Activated CD4-positive, alpha-beta T cell treated with anti-CD3 and anti-CD28 coated beads for 24 hours (primary cell): ENCODE measurements around the gene SYNRG.

Source experiments
- DNase-seq, 2 donors: peaks; one replicate each; pipeline ENCODE4 v3.0.0-alpha.2; 2020; ENCODE audit warnings: low read depth in 2 of 2

Gene SYNRG

GRCh38 chr17:37478187-37478586 lies 131.0 kb downstream of the SYNRG start:
- no peak for DNase-seq

- DNase-seq, result no peak
Measured at GRCh38 chr17:37476431-37477120, 132.6 kb downstream of the SYNRG start.

- DNase-seq, result no peak
Measured at GRCh38 chr17:37475731-37476420, 133.3 kb downstream of the SYNRG start.

- DNase-seq, result no peak
Measured at GRCh38 chr17:37470181-37470580, 139.0 kb downstream of the SYNRG start.

GRCh38 chr17:37466471-37466870 lies 142.7 kb downstream of the SYNRG start:
- no peak for DNase-seq

GRCh38 chr17:37465069-37465616 lies 144.1 kb downstream of the SYNRG start:
- DNase-seq, result no peak
